SK-N-SH treated with all-trans-retinoic acid at 6 μM for 48 hours (cell line): ENCODE results near the gene WSCD2.

Experiments used
- ARNTL ChIP-seq: fragments of 450-650 bp; formaldehyde crosslinking; IDR thresholded peaks from 2 replicates; pipeline ENCODE4 v1.5.0; 2020; ENCODE audit warnings: low read depth, mild to moderate bottlenecking, moderate library complexity, borderline replicate concordance
- GLIS3 ChIP-seq: fragments of 250-450 bp; sonication (Bioruptor Pico); IDR thresholded peaks from 2 replicates; pipeline ENCODE4 v1.5.0; 2020; ENCODE audit warnings: mild to moderate bottlenecking, moderate library complexity
- OSR1 ChIP-seq: fragments of 250-450 bp; sonication (Bioruptor Pico); IDR thresholded peaks from 2 replicates; pipeline ENCODE4 v1.8.0; 2022; ENCODE audit warnings: moderate library complexity, mild to moderate bottlenecking, inconsistent platforms
- ZFP3 ChIP-seq: fragments of 250-450 bp; sonication (Bioruptor Pico); IDR thresholded peaks from 2 replicates; pipeline ENCODE4 v1.5.0; 2020; ENCODE audit warnings: mild to moderate bottlenecking, moderate library complexity
- TF ChIP-seq, protein P1 (sequence below): fragments of 250-450 bp; sonication (Bioruptor Pico); IDR thresholded peaks from 2 replicates; pipeline ENCODE4 v1.8.0; 2020; ENCODE audit warnings: mild to moderate bottlenecking, moderate library complexity, borderline replicate concordance
- TF ChIP-seq, protein P2 (sequence below): fragments of 250-450 bp; sonication (Bioruptor Pico); IDR thresholded peaks from 2 replicates; pipeline ENCODE4 v1.5.0; 2020; ENCODE audit warnings: mild to moderate bottlenecking, moderate library complexity

DNA sequence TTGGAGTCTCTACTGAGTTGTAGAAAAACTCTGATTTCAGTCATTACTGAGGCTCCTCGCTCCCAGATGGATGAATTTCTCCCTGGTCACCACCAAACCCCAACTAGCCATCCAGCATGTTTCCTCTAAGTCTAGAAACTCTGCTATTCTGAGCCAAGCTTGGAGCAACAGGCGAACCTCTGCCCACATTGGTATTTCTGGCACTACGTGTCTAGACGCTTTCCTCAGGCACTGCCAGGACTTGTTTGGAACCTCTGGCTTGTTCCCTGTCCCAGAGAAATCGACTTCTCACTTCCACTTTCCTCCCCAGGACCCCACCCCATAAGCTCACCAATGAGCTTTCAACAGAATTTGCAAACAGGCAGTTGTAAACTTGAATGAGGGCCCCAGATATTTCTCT lies 27.6 kb downstream of the WSCD2 start:
- TF ChIP-seq, protein P1, sequence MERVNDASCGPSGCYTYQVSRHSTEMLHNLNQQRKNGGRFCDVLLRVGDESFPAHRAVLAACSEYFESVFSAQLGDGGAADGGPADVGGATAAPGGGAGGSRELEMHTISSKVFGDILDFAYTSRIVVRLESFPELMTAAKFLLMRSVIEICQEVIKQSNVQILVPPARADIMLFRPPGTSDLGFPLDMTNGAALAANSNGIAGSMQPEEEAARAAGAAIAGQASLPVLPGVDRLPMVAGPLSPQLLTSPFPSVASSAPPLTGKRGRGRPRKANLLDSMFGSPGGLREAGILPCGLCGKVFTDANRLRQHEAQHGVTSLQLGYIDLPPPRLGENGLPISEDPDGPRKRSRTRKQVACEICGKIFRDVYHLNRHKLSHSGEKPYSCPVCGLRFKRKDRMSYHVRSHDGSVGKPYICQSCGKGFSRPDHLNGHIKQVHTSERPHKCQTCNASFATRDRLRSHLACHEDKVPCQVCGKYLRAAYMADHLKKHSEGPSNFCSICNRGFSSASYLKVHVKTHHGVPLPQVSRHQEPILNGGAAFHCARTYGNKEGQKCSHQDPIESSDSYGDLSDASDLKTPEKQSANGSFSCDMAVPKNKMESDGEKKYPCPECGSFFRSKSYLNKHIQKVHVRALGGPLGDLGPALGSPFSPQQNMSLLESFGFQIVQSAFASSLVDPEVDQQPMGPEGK, result no peak
- TF ChIP-seq ARNTL (CRISPR knock-in tag), result no peak
- TF ChIP-seq, protein P2, sequence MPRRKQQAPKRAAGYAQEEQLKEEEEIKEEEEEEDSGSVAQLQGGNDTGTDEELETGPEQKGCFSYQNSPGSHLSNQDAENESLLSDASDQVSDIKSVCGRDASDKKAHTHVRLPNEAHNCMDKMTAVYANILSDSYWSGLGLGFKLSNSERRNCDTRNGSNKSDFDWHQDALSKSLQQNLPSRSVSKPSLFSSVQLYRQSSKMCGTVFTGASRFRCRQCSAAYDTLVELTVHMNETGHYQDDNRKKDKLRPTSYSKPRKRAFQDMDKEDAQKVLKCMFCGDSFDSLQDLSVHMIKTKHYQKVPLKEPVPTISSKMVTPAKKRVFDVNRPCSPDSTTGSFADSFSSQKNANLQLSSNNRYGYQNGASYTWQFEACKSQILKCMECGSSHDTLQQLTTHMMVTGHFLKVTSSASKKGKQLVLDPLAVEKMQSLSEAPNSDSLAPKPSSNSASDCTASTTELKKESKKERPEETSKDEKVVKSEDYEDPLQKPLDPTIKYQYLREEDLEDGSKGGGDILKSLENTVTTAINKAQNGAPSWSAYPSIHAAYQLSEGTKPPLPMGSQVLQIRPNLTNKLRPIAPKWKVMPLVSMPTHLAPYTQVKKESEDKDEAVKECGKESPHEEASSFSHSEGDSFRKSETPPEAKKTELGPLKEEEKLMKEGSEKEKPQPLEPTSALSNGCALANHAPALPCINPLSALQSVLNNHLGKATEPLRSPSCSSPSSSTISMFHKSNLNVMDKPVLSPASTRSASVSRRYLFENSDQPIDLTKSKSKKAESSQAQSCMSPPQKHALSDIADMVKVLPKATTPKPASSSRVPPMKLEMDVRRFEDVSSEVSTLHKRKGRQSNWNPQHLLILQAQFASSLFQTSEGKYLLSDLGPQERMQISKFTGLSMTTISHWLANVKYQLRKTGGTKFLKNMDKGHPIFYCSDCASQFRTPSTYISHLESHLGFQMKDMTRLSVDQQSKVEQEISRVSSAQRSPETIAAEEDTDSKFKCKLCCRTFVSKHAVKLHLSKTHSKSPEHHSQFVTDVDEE (CRISPR knock-in tag), result no peak
- TF ChIP-seq OSR1, result no peak
- TF ChIP-seq ZFP3, result no peak
- no peak for TF ChIP-seq GLIS3 (CRISPR knock-in tag)
